Pancreas (tissue), 10 donors: ENCODE data around the gene REPS2. TPM values are rescaled to one million over a fixed set of nuclear protein-coding genes. Genes with fewer than 3 reads are reported as not detected.

Experiments used
- ATAC-seq, 4 donors: fragments of 200-7000 bp; cut with Tn5 transposase; one replicate each; pipeline versions ENCODE4 v1.8.0 to v1.9.1; 2020; ENCODE audit warnings: mild to moderate bottlenecking in 4 of 4, moderate library complexity in 4 of 4
- DNase-seq, 6 donors: peaks; one replicate each; pipeline ENCODE4 v3.0.0-alpha.2; 2020
- FAIRE-seq: peaks from 2 replicates; lab custom pipeline; 2012; peaks lifted over from hg19 to GRCh38; lab: Jason Lieb, UNC
- H3K27ac ChIP-seq, 4 donors: fragments of 200-600 bp; sonication (generic); 1 replicate in 3 of 4; 2 replicates in 1 of 4; pipeline versions ENCODE4 v1.5.0 to v1.8.0; 2020
- H3K27me3 ChIP-seq, 4 donors: fragments of 200-600 bp; one replicate each; pipeline ENCODE4 v1.8.0; 2021
- H3K36me3 ChIP-seq, 3 donors: fragments of 200-600 bp; sonication (generic) in 1 of 3; one replicate each; pipeline versions ENCODE4 v1.5.0 to v1.8.0; 2020 to 2021
- H3K4me1 ChIP-seq, 3 donors: fragments of 200-600 bp; one replicate each; pipeline ENCODE4 v1.8.0; 2021
- H3K4me3 ChIP-seq, 4 donors: fragments of 200-600 bp; sonication (generic) in 2 of 4; one replicate each; pipeline versions ENCODE4 v1.5.0 to v1.8.0; 2020 to 2021
- H3K9me3 ChIP-seq, 4 donors: fragments of 200-600 bp; one replicate each; pipeline ENCODE4 v1.8.0; 2021
- CTCF ChIP-seq, 4 donors: fragments of 200-600 bp; sonication (generic) in 3 of 4; IDR thresholded peaks; one replicate each; pipeline versions ENCODE4 v1.5.0 to v1.8.0; 2021; ENCODE audit warnings: antibody characterized with exemption in 4 of 4
- WGBS, 2 donors: extraction: QIAGEN DNeasy Blood & Tissue Kit; methylation state at CpG; one replicate each; pipeline ENCODE4 v1.1.7; 2013; 5-methylcytosine and 5-hydroxymethylcytosine counted together
- intact Hi-C, 3 donors: fragments of 100-400 bp; cut with DNase I; formaldehyde crosslinking; loops; one replicate each; pipeline versions ENCODE4 v1.11.1 to v1.14.2; 2022
- polyA plus RNA-seq, 2 donors: library from polyadenylated mRNA; stranded (reverse); fragments of 200-250 nt; gene quantifications; one replicate each; pipeline ENCODE4 v1.2.3, GENCODE V29; 2013
- total RNA-seq, 6 donors: library from RNA; stranded (reverse); fragmentation: NEBNext Ultra II Directional in 4 of 6; extraction: Animal tissue kit (Norgen Biotek cat#: 25700) in 4 of 6; gene quantifications; one replicate each; pipeline versions ENCODE4 v1.2.1 to v1.2.4, GENCODE V29; 2021 to 2023
- donor health status: healthy with polysubstance abuse.
- donor health status: DM: no; HTN: no; CAD: no; lungs with moderate emphysema.
- donor health status: DM: no; HTN: no; CAD: no.
- donor health status: control.
- donor health status: control.
- donor health status: Bipolar disorder and iron deficiency.
- donor health status: DM: yes; HTN: yes; CAD: no.
- donor health status: DM: no; HTN: no; CAD: no.
- donor health status: DM: no; HTN: no; CAD: no.
- donor health status: DM: yes; HTN: yes; CAD: no.

REPS2 gene
- total and polyA plus RNA-seq, 8 donors, result 5.2 to 29.3 (median 15.3) TPM

DNA sequence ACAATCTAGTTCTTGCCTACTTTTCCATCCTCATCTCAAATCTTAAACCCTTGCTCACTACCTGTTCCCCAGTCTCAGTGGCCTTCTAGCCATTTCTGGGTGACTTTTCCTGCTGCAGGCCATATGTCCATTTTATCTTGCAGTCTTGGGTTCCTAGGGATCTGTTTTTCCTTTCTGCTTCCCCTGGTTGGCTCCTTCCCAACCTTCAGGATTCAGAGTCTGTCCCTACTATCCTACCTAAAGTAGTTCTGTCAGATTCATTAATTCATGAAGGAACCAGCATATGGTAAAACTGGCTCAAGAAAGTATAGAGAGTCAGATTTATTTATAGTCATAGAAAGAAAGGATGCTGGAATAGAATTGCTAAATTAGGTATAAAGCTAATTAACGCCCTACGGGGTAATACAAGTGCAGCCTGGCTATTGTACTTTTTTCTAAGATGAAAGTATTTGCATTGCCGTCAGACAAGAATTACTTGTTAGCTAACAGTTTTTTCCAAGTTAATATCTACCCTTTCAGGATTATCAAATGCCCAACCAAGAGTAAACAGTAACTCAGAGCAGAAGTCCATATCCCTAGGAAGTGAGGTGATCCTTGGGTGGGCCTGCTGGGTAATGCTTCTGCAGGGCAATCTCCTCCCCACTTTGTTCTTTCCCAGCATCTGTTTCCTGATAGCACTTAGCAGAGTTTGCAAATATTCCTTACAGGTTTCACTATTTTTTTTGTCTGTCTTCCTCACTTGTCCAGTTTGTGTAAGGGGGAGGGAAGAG, 63.6 kb downstream of the REPS2 start:
- DNase-seq (no peak), ATAC-seq (peak; percentile 78 to 81 (median 80)), FAIRE-seq (peak; percentile 84)
- 7 to 25% methylated on average over 3 of the region's 3 CpGs for WGBS, 2 donors
- H3K27ac ChIP-seq, result peak overlapping the region in 2 of 4 donors; percentile 38 to 57
- peaks cover 0 to 9% (median 6%) of the 10 kb centered on the region in 3 donors for H3K4me1 ChIP-seq
- TF ChIP-seq CTCF (IDR thresholded peaks at IDR 0.05), result no peak
- no peak overlapping the region for H3K4me3 ChIP-seq
- H3K27me3 ChIP-seq, result no peaks in the 10 kb centered on the region
- no peaks in the 10 kb centered on the region for H3K9me3 ChIP-seq
- H3K36me3 ChIP-seq, result no peaks in the 10 kb centered on the region
- intact Hi-C loops, result no loop called here

GRCh38 chrX:17012465-17012864, 66.0 kb downstream of the REPS2 start:
- Histone ChIP-seq H3K27ac (no peak overlapping the region), H3K36me3 (no peaks in the 10 kb centered on the region), H3K27me3 (no peaks in the 10 kb centered on the region), H3K9me3 (no peaks in the 10 kb centered on the region), H3K4me3 (no peak overlapping the region), H3K4me1 (peaks cover 0 to 9% (median 6%) of the 10 kb centered on the region in 3 donors)
- DNase-seq (no peak), ATAC-seq (no peak), FAIRE-seq (no peak)
- WGBS, 2 donors, result 61 to 82% methylated on average over 2 of the region's 2 CpGs
- no peak for TF ChIP-seq CTCF (IDR thresholded peaks at IDR 0.05)
- intact Hi-C loops, result no loop called here

- FAIRE-seq (no peak), ATAC-seq (no peak), DNase-seq (no peak)
- Histone ChIP-seq H3K36me3 (no peaks in the 10 kb centered on the region), H3K9me3 (no peaks in the 10 kb centered on the region), H3K27ac (no peak overlapping the region), H3K4me1 (peaks cover 0 to 8% (median 5%) of the 10 kb centered on the region in 3 donors), H3K27me3 (no peaks in the 10 kb centered on the region), H3K4me3 (no peak overlapping the region)
- intact Hi-C loops, result no loop called here
- WGBS, 2 donors, result 67 to 87% methylated on average over 3 of the region's 3 CpGs
- TF ChIP-seq CTCF (IDR thresholded peaks at IDR 0.05), result no peak
These were observed 67.8 kb downstream of the REPS2 start for GRCh38 chrX:17014216-17014615.

DNA sequence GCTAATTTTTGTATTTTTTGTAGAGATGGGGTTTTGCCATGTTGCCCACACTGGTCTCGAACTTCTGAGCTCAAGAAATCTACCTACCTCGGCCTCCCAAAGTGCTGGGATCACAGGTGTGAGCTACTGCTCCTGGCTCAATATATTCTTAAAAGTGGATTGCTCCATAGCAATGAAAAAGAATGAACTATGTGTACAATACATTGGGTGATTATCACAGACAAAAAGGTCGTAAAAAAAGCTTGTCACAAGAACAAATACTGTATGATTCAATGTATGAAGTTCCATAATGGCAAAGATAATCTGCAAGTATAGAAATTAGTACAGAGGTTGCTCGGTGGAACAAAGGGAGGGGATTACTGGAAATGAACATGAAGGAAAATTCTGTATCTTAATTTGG, 70.7 kb downstream of the REPS2 start:
- 61 to 93% methylated on average over 4 of the region's 4 CpGs for WGBS, 2 donors
- H3K27ac ChIP-seq, result no peak overlapping the region
- no peaks in the 10 kb centered on the region for H3K9me3 ChIP-seq
- ATAC-seq (no peak), FAIRE-seq (peak; percentile 73), DNase-seq (no peak)
- H3K4me3 ChIP-seq, result no peak overlapping the region
- no peaks in the 10 kb centered on the region for H3K27me3 ChIP-seq
- H3K4me1 ChIP-seq, result no peaks in the 10 kb centered on the region
- H3K36me3 ChIP-seq, result no peaks in the 10 kb centered on the region
- intact Hi-C loops, result no loop called here
- no peak for TF ChIP-seq CTCF (IDR thresholded peaks at IDR 0.05)

GRCh38 chrX:17020356-17020755, 73.9 kb downstream of the REPS2 start:
- ATAC-seq, result no peak
- intact Hi-C loops, result no loop called here
- Histone ChIP-seq H3K4me1 (no peaks in the 10 kb centered on the region), H3K27me3 (no peaks in the 10 kb centered on the region), H3K4me3 (no peak overlapping the region), H3K36me3 (no peaks in the 10 kb centered on the region), H3K9me3 (no peaks in the 10 kb centered on the region), H3K27ac (no peak overlapping the region)
- TF ChIP-seq CTCF (IDR thresholded peaks at IDR 0.05), result no peak
- no peak for DNase-seq
- FAIRE-seq, result no peak
- 83 to 91% methylated on average over 2 of the region's 2 CpGs for WGBS, 2 donors
